NAMALWA (cell line): ENCODE results near the gene EIPR1.
"Not testable (repeated sequence)": the region's sequence is repeated elsewhere in the genome, so short reads cannot be mapped to it uniquely, and the experiment has no call there.

ENCODE experiments used
- DNase-seq: peaks from one replicate; pipeline ENCODE4 v3.0.0-alpha.2; 2015; ENCODE audit warnings: low spot score

Gene EIPR1

GRCh38 chr2:3403587-3404334 lies 26.1 kb upstream of the EIPR1 start:
- DNase-seq: no peak

GRCh38 chr2:3399829-3400228 lies 22.2 kb upstream of the EIPR1 start:
- no peak for DNase-seq

- no peak for DNase-seq
Observed at GRCh38 chr2:3399381-3399780, 21.8 kb upstream of the EIPR1 start.

DNA sequence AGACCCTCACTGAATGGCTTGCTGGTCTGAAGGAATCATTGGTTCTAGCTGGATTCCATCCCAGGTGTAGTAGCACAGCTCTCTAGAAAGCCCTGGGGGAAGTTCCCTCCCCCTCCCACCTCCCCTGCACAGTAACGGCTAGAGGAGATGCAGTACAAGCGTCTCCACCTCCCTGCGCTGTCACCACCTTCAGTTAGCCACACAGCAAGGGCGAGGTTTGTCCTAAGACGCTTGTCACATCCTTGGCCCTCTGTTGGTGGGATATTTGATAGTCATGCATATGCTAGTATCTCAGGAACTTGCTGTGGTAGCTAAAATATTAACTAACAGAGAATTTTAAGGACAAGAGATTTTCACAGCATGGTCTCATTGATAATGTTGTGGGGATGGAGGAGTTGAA lies 21.2 kb upstream of the EIPR1 start:
- DNase-seq: no peak

DNA sequence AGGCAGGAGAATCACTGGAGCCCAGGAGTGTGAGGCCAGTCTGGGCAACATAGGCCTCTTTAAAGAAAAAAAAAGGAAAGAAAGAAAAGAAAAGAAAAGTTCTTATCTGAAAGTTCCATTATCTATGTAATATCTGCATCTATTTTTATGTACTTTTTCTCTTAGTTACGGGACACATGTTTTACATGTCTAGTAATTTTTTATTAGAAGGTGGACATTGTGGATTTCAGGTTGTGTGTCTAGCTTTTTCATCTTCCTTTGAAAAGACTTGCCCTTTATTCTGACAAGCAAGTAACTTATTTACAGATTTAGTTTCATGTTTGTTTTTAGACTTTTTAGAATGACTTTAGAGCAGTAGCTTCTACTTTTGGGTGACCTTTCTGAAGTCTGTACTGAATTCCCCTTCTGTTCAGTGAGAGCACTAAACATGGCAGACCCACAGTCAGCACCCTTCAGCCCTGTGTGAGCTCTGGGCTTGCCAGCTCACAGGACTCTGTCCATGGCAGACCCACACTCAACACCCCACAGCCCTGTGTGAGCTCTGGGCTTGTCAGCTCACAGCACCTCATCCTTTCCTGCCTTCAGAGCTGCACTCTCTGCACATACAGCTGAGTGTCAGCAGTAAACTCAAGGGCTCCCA lies 19.4 kb upstream of the EIPR1 start:
- no peak for DNase-seq

DNA sequence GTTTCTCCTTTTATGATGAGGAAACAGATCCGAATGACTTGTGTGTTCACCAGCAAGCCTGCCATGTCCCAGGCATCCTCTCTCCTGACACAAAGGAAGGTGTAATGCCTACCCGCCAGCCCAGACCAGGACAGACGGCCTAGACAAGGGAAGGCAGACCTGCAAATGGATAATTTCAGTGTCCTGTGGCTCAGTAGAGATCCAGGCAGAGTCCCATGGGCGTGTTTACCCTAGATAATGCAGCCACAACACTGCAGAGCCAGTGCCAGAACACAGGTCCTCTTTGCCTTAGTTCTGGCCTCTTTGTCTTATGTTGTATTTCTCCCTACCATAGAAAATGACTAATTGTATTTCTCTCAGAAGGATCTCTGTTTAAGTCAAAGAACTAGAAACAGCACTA lies 14.6 kb upstream of the EIPR1 start:
- DNase-seq: no peak

DNA sequence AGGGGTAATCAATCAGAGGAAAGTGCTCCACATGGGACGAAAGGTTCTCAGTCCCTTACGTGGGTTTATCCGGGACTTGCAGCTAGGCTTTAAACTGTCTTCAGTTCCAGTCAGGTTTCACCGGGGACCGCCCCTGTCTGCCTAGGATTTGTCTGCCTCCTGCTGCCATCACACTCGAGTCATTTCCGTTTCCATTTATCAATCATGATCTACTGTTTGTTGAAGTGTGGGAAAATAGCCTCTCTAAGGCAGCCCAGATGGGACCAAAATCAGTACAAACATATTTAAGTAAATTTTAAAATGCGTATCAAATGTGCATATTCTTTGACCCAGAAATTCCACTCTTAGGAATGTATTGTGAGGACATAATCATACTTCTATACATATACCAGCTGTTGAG lies 12.4 kb upstream of the EIPR1 start:
- DNase-seq: no peak

DNA sequence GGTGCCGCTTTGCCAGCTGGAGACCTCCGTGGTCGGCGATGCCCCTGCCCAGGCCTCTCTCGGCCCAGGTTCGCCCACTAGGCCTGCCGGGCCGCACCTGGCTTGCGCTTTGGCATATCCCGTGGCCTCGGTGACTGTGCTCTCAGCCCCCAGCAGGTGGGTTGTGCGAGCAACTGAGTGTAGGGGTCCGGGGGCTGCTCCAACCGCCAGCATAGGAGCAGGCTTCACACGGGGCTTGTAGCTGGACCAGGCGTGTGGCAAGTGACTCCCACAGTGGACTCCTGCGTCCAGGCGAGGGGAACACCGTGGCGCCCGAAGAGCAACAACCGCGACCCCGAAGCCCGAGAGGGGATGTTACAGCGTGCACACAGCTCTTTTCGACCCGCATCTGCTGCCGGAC lies 11.6 kb upstream of the EIPR1 start:
- no peak for DNase-seq

- DNase-seq: no peak
Observed at GRCh38 chr2:3388412-3388738, 10.8 kb upstream of the EIPR1 start.

- no peak for DNase-seq
Observed at GRCh38 chr2:3387644-3388411, 10.2 kb upstream of the EIPR1 start.

GRCh38 chr2:3387011-3387410 lies 9.4 kb upstream of the EIPR1 start:
- no peak for DNase-seq

DNA sequence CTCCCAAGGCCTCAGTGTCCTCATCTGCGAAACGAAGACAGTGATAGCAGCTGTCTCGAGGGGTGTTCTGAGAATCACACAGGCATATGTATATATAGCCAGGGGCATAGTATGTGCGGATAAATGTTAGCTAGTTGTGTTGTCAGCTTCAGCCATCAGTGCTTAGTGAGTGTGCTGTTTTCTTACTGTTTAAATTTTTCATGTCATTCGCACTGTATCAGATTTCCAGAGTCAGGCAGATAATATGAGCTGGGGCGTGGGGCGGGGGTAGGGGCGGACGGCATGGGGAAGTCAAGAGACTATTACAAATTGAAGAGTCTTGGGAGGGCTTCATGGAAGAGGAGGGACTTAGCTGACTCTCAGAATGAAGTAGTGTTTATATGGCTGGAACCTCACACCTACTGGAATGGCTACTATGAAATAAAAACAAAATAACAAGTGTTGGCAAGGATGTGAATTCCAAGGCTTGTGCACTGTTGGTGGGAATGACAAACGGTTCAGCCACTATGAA lies 8.9 kb upstream of the EIPR1 start:
- no peak for DNase-seq

DNA sequence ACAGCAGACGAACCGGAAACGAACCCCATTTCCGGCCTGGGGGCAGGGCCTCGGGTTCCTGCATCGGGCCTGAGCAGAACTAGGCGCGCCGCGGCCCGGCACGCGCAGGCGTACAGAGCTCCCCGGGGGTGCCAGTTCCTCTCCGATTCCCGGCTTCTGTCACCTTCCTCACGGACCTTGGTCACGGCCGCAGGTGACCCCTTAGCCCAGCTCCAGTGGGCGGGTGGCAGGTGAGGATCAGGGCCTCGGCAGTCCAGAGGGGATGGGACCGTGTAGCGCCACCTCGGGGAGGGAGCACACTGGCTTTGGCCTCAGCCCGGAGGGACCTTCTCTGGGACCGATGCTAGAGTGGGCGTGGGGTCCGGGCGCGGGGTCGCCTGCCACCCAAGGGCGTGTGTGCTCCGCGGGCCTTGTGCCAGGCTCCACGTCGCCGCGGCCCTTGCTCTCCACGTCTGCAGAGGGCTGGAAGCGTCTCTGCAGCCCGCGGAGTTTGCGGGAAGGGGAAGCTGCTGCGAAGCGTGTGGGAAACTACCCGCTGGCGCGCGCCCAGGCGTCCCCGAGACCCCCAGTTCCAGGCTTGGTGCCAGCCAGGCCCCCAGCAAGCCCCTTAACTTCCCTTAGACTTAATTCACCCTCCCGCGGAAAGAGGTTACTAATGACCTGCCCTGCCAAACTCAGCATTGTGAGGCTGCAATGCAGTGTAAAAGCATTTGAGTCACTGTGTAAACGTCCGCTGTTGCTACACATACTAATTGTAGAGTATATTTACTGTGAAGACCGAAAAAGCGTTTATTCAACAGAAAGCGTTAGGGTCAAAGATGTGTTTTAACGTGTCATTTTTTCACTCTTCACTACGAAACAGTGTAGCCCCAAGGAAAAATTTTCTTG lies 2.3 kb upstream of the EIPR1 start, which contains the start of gene TRAPPC12:
Gene TRAPPC12, plus strand, starts transcription at position 48 of the 888 bp plus-strand sequence. CDS start 7,930 bp downstream, outside the sequence.
- peak; percentile 95 for DNase-seq

- DNase-seq: no peak
Observed at GRCh38 chr2:3379339-3379646, 1.7 kb upstream of the EIPR1 start.

DNA sequence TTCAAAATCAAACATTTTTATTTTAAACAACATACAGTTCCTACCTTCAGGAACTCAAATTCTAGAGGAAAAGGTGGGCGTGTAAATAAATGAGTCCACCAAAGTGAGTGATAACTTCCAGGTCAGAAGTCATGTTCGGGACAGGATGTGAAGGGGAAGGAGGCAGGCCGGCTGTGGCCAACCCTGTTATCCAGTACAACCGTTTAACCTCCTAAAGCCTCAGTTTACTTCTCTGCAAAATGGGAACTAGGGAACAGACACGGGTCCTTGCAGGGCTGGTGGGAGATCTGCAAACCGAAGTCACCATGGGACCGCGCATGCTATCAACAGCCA lies 373 bp downstream of the EIPR1 start:
- peak; percentile 68 for DNase-seq

GRCh38 chr2:3376821-3377220 lies 797 bp downstream of the EIPR1 start:
- no peak for DNase-seq

- not testable (repeated sequence) for DNase-seq
Observed at GRCh38 chr2:3369340-3370181, 8.1 kb downstream of the EIPR1 start.

DNA sequence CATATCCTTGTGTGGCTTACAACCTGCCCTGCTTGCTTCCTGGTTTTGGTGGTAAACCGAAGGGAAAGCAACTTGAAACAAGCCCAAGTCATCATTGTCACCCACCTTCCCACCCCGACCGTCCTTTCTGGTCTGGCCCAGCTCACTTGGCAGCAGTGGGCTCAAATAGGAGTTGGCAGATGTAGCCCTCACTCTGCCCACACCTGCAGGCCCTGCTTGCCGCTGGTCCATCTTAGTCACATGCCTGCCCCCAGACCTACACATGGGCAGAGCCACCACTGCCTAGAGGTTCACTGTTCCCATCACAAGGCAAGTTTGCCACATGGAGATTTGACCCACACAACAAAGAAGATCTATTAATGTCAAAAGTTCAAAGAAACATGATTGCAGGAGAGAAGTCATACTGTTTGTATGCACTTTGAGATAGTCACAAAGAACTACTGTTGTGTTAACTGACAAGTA lies 9.3 kb downstream of the EIPR1 start:
- no peak for DNase-seq

GRCh38 chr2:3365219-3365618 lies 12.4 kb downstream of the EIPR1 start:
- DNase-seq: no peak

DNA sequence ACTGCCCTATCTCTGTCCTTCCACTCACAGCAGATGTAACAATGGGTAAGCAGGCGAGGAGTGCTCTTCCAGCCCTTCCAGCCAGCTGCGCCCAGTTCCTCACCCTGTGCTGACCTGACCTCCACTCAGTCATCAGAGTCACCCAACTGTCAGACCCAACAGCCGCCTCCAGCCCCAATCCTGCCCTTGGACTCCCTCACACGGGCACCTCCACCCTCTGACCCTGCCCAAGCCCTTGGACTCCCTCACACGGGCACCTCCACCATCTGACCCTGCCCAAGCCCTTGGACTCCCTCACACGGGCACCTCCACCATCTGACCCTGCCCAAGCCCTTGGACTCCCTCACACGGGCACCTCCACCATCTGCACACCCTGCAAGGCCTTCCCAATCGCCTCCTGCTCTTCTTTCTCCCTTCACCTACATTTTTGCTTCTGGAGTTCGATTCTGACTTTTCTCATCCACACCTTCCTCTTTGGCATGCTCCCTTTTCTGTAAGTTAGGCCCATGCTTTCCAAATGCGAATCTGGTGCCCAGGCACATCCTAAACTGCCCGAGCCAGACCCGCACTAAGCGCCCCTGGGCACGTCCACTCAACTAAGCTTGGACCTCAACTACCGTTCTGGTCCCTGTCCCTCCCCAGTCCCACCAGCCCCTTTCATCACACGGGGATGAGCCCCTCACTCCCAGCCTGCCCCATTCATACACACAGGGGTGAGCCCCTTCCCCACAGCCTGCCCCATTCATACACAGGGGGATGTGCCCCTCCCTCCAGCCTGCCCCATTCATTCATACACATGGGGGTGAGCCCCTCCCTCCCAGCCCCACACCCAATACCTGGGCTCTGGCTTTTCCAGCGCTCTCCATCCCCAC lies 15.9 kb downstream of the EIPR1 start:
- no peak for DNase-seq
